Activated CD8-positive, alpha-beta memory T cell treated with anti-CD3 and anti-CD28 coated beads, Interleukin-2, amount 50 U/mL, for 1 hour (primary cell): ENCODE results near the gene RTCA.
"Not testable (repeated sequence)": the region's sequence is repeated elsewhere in the genome, so short reads cannot be mapped to it uniquely, and the experiment has no call there.

Experiments
- DNase-seq: peaks from one replicate; pipeline ENCODE4 v3.0.0-alpha.2; 2020; ENCODE audit errors: extremely low read depth

The RTCA gene

GRCh38 chr1:100306735-100307313 lies 40.8 kb downstream of the RTCA start:
- no peak for DNase-seq

DNA sequence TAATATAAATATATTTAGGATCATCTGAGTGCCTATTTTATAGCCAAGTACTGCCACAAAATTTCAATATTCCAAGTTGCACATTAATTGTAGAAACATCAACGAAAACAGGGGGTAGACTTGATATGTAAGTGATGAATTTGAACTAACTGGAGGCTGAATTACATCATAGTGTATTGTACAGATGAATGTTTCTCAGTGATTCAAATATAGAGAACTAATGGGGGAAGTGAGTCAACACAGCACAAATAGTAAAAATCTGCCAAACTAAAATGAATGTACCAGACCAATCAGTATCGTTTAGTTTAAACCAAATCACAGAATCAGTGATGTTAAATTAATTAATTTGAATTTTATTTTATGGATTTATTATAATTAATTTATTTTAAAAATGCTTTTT lies 42.8 kb downstream of the RTCA start:
- no peak for DNase-seq

DNA sequence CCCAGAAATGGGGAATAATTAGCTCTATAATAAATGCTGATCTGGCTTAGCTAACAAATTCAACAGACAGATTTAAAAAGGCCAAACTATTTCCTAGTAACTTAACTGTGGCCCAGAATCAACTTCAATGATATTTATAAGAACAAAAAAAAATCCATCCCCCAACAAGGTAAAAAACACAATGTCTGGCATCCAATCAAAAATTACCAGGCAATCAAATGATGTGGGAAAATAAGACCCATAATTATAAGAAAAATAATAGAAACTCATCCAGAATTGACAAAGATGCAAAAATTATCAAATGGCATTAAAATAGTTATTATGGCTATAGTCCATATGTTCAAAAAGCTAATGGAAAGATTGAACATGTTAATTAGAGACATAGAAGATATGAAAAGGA lies 43.8 kb downstream of the RTCA start:
- DNase-seq: no peak

GRCh38 chr1:100313382-100313781 lies 47.4 kb downstream of the RTCA start:
- DNase-seq: no peak

GRCh38 chr1:100316622-100317021 lies 50.6 kb downstream of the RTCA start:
- DNase-seq: no peak

GRCh38 chr1:100320311-100321099 lies 54.5 kb downstream of the RTCA start:
- no peak for DNase-seq

- DNase-seq: no peak
Observed at GRCh38 chr1:100321100-100321493, 55.1 kb downstream of the RTCA start.

DNA sequence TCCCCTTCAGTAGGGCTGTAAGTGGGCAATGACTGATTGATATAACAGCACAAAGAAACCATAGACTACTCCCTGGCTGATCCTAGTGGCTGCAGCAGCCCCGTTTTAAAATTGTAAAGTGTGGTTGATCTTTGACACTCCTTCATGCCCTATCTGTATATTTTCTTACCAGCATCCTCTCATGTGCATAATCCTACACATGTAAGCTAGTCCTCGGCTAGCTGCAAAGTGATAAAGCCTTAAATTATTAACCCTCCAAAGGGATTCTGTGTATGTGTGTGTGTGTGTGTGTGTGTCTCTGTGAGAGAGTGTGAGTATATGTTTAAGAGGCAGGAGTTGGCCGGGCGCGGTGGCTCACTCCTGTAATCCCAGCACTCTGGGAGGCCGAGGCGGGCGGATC lies 55.5 kb downstream of the RTCA start:
- DNase-seq: no peak

- DNase-seq: no peak
Observed at GRCh38 chr1:100322436-100323211, 56.6 kb downstream of the RTCA start.

GRCh38 chr1:100323419-100324106 lies 57.5 kb downstream of the RTCA start:
- DNase-seq: no peak

DNA sequence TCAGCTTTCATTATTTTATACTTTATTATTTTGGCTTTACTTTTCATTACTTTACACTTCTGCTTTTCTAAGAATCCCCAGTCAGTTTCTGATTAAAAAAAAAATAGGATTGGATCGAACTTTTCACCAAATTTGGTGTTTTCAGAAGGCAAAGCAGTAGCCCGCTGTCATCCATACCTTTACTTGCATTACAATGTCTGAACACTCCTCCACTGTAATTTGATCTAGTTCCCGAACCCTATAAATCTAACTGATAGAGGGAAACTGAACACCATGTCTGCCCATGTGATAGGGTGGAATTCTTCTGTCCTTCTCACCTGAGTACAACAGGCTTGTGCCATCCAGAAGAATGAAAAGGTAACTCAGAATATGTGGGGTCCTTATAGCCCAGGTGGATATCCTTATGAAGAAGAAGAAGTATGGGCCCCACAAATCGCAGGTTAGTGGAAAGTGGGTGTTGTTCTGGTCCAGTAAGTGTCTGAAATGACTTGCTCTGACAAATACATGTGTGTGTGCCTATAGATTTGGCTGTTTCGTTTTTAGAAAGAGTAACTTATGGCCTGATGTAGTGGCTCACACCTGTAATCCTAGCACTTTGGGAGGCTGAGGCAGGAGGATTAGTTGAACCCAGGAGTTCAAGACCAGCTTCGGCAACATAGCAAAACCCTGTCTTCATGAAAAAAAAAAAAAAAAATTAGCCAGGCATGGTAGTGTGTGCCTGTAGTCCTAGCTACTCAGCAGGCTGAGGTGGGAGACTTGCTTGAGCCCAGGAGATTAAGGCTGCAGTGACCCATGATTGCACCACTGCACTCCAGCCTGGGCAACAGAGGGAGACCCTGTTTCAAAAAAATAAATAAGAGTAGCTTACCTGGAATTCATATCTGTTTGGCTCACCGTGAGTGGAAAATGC lies 59.7 kb downstream of the RTCA start:
- DNase-seq: no peak

- DNase-seq: not testable (repeated sequence)
Observed at GRCh38 chr1:100326325-100326670, 60.3 kb downstream of the RTCA start.

DNA sequence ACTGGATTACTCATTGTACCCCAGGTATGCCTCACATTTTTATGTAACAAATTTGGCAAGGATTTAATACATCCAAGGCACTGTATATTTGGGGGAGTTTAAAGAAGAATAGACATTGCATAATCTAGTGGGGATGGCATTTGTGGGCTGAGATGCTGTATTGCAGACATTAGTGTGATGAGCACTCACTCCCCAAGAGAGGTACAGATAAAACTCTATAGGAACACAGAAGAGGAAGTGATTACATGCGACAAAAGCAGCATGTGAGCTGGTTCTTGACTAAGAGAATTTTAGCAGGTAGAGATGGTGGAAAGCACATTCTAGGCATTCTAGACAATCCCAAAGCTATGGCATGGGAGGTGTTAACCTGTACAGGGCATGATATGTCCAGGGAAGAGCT lies 62.1 kb downstream of the RTCA start:
- DNase-seq: no peak

DNA sequence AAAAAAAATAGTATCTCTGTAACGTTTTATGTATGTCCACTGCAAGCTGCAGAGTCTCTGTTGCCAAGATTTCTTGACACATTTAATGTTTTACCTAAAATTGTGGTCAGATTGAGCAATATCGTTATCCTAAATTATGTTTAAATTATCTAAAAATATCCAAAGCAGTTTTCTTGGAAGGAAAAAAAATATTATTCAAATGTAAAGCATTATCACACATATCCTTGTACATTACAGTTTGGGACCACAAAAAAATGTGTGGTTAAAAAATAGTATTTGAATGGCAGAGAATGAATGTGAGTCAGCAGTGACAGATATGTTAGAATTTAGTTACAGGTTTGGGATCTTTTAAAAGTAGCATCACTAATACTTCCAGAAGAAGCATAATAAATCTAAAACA lies 65.1 kb downstream of the RTCA start:
- DNase-seq: not testable (repeated sequence)

- DNase-seq: no peak
Observed at GRCh38 chr1:100332331-100332730, 66.3 kb downstream of the RTCA start.

DNA sequence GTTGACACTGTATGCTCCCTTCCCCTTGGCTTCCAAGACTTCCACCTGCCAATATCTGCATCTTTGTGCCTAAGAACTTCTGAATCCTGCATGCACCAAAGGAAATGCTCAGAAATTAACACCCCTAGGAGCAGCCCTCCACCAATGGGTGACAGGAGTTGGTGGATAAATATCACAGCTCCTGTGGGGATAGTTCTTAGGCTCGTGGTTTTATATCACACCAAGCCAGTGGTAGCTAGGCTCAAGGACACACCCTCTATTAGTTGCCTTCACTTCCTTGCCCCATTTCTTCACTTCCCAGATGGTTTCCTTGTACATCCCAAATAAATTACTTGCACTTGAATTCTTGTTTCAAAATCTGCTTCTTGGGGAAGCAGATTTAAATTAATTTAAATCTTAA lies 69.4 kb downstream of the RTCA start:
- no peak for DNase-seq

DNA sequence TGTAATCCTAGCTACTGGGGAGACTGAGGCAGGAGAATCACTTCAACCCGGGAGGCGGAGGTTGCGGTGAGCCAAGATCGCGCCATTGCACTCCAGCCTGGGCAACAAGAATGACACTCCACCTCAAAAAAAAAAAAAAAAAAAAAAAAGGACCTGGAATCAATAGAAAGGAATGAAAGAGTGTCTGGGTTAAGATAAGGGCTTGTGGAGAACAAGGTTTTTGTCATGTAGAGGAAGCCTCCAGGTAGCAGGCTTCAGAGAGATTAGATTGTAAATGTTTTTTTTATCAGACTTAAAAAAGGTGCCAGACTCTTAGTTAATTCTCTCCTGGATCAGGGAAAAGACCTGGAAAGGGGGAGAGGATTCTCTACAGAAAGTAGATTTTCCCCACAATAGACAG lies 71.9 kb downstream of the RTCA start:
- not testable (repeated sequence) for DNase-seq

DNA sequence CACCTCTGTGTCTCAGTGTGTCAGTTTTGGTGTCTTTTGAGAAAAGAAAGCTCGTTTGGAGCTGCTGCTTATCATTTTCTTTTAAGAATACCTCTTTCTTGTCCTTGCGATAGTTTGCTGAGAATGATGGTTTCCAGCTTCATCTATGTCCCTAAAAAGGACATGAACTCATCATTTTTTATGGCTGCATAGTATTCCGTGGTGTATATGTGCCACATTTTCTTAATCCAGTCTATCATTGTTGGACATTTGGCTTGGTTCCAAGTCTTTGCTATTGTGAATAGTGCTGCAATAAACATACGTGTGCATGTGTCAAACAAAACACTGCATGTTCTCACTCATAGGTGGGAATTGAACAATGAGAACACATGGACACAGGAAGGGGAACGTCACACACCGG lies 73.7 kb downstream of the RTCA start:
- not testable (repeated sequence) for DNase-seq

GRCh38 chr1:100340494-100340893 lies 74.5 kb downstream of the RTCA start:
- no peak for DNase-seq

DNA sequence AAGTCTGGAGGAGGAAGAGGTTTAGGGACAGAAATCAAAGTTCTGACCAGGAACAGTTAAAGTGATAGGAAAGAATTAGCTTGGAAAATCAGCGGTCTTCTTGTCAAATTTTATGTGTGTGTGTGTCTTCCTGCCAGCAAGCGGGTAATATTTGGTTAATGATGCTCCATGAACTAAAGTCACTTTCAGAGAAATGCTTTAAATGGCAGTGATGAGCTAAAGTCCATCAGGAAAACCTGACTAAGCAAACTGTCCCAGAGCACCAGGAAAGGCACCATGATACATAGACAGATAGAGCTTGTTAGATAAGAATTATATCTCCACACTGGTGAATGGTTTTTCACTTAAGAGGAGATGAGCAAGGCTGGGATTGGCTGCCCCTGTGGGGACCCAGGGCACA lies 76.3 kb downstream of the RTCA start:
- no peak for DNase-seq
